Measurements from ENCODE around the gene ATXN1. TPM values are rescaled to one million over a fixed set of nuclear protein-coding genes. Genes with fewer than 3 reads are reported as not detected.
"Not testable (repeated sequence)": the region's sequence is repeated elsewhere in the genome, so short reads cannot be mapped to it uniquely, and the experiment has no call there.

Gene ATXN1
- total RNA-seq, 1 experiment from 2014 or later, result 25.6 TPM

- no TSS peak for BruUV-seq (replicated peaks)
- Histone ChIP-seq H3K27me3 (replicated peaks; ENCODE audit: insufficient read depth, low read depth, low read length, poor library complexity) (no peaks in the 10 kb centered on the region), H3K9me3 (ENCODE audit: low read depth, low read length, poor library complexity, severe bottlenecking) (no peaks in the 10 kb centered on the region), H3K27ac (ENCODE audit: low read depth, low read length, poor library complexity, severe bottlenecking) (no peak overlapping the region), H3K36me3 (ENCODE audit: insufficient read depth, low read length, poor library complexity, severe bottlenecking) (no peaks in the 10 kb centered on the region), H3K4me3 (ENCODE audit: low read depth, low read length, poor library complexity, severe bottlenecking) (no peak overlapping the region), H3K4me1 (ENCODE audit: insufficient read depth, low read length, poor library complexity, severe bottlenecking) (no peaks in the 10 kb centered on the region)
- POLR2A ChIA-PET (ENCODE audit: low non-redundant PET), result interaction anchor here (0.6 kb wide), 2 partner anchors 33 to 79 kb away, joined by 4 to 5 read pairs; no protein-coding TSS in a partner anchor
- CTCF ChIA-PET, result interaction anchor here (0.5 to 0.6 kb wide), 2 partner anchors 217 to 262 kb away, joined by 3 to 4 read pairs; no protein-coding TSS in a partner anchor
- TF ChIP-seq EZH2 (IDR thresholded peaks at IDR 0.05; ENCODE audit: borderline replicate concordance, low read depth, low read length, poor library complexity, severe bottlenecking), result no peak
- no peak for TF ChIP-seq CTCF (conservative IDR thresholded peaks at IDR 0.05; ENCODE audit: low read depth, low read length)
- DNase-seq (ENCODE audit: low spot score), result no peak
- intact Hi-C loops (cut with micrococcal nuclease; ENCODE audit: unreplicated experiment), result no loop called here
Observed at GRCh38 chr6:16543521-16543920, 217.7 kb downstream of the ATXN1 start.

- no peak for DNase-seq (ENCODE audit: low spot score)
- H3K4me1 ChIP-seq (ENCODE audit: insufficient read depth, low read length, poor library complexity, severe bottlenecking), result no peaks in the 10 kb centered on the region
- H3K9me3 ChIP-seq (ENCODE audit: low read depth, low read length, poor library complexity, severe bottlenecking), result no peaks in the 10 kb centered on the region
- TF ChIP-seq CTCF (conservative IDR thresholded peaks at IDR 0.05; ENCODE audit: low read depth, low read length) (no peak), EZH2 (IDR thresholded peaks at IDR 0.05; ENCODE audit: borderline replicate concordance, low read depth, low read length, poor library complexity, severe bottlenecking) (no peak)
- no peaks in the 10 kb centered on the region for H3K27me3 ChIP-seq (replicated peaks; ENCODE audit: insufficient read depth, low read depth, low read length, poor library complexity)
- intact Hi-C loops (cut with micrococcal nuclease; ENCODE audit: unreplicated experiment), result no loop called here
- ChIA-PET CTCF (no interaction called here), POLR2A (ENCODE audit: low non-redundant PET) (interaction anchor here (0.6 kb wide), 1 partner anchor 41 kb away, joined by 3 read pairs; no protein-coding TSS in a partner anchor)
- BruUV-seq (replicated peaks), result no TSS peak
- H3K4me3 ChIP-seq (ENCODE audit: low read depth, low read length, poor library complexity, severe bottlenecking), result no peak overlapping the region
- no peak overlapping the region for H3K27ac ChIP-seq (ENCODE audit: low read depth, low read length, poor library complexity, severe bottlenecking)
- no peaks in the 10 kb centered on the region for H3K36me3 ChIP-seq (ENCODE audit: insufficient read depth, low read length, poor library complexity, severe bottlenecking)
Observed at GRCh38 chr6:16542070-16542469, 219.2 kb downstream of the ATXN1 start.

- Histone ChIP-seq H3K4me1 (ENCODE audit: insufficient read depth, low read length, poor library complexity, severe bottlenecking) (no peaks in the 10 kb centered on the region), H3K4me3 (ENCODE audit: low read depth, low read length, poor library complexity, severe bottlenecking) (no peak overlapping the region), H3K36me3 (ENCODE audit: insufficient read depth, low read length, poor library complexity, severe bottlenecking) (no peaks in the 10 kb centered on the region), H3K27ac (ENCODE audit: low read depth, low read length, poor library complexity, severe bottlenecking) (no peak overlapping the region), H3K27me3 (replicated peaks; ENCODE audit: insufficient read depth, low read depth, low read length, poor library complexity) (no peaks in the 10 kb centered on the region), H3K9me3 (ENCODE audit: low read depth, low read length, poor library complexity, severe bottlenecking) (no peaks in the 10 kb centered on the region)
- BruUV-seq (replicated peaks), result no TSS peak
- DNase-seq (ENCODE audit: low spot score), result no peak
- TF ChIP-seq CTCF (conservative IDR thresholded peaks at IDR 0.05; ENCODE audit: low read depth, low read length) (no peak), EZH2 (IDR thresholded peaks at IDR 0.05; ENCODE audit: borderline replicate concordance, low read depth, low read length, poor library complexity, severe bottlenecking) (no peak)
- ChIA-PET POLR2A (ENCODE audit: low non-redundant PET) (no interaction called here), CTCF (no interaction called here)
- intact Hi-C loops (cut with micrococcal nuclease; ENCODE audit: unreplicated experiment), result no loop called here
Observed at GRCh38 chr6:16540804-16541752, 220.2 kb downstream of the ATXN1 start.

GRCh38 chr6:16540383-16540782 is 220.9 kb downstream of the ATXN1 start:
- H3K27ac ChIP-seq (ENCODE audit: low read depth, low read length, poor library complexity, severe bottlenecking); intact Hi-C loops (cut with micrococcal nuclease; ENCODE audit: unreplicated experiment); DNase-seq (ENCODE audit: low spot score); BruUV-seq (replicated peaks); H3K4me1 ChIP-seq (ENCODE audit: insufficient read depth, low read length, poor library complexity, severe bottlenecking); H3K9me3 ChIP-seq (ENCODE audit: low read depth, low read length, poor library complexity, severe bottlenecking); CTCF ChIA-PET; H3K27me3 ChIP-seq (replicated peaks; ENCODE audit: insufficient read depth, low read depth, low read length, poor library complexity); H3K4me3 ChIP-seq (ENCODE audit: low read depth, low read length, poor library complexity, severe bottlenecking); POLR2A ChIA-PET (ENCODE audit: low non-redundant PET); H3K36me3 ChIP-seq (ENCODE audit: insufficient read depth, low read length, poor library complexity, severe bottlenecking): not testable (repeated sequence)
